HG03139 (cell line): Measurements from ENCODE around the gene GLRX5.

ENCODE experiments used
- ATAC-seq: cut with Tn5 transposase; IDR thresholded peaks from one replicate; pipeline ENCODE4 v1.9.1; 2021; ENCODE audit not compliant: unreplicated experiment

Gene GLRX5

DNA sequence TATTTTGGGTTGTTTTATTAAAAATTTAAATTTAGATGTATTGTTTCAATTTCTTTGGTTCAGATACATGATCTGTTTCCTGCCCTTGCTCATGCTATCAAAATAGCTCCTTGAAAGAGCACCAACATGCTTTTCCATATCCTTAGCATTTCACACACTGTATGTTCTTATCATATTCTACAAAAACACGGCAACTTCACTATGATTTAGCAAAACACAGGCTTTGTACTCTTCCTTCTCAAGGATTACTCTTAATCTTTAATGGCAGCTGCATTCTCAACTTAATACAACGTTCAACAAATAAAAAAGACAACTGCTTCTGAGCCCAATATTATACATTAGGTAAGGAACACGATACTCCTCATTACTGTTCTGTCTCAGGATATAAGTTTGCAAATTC lies 2.9 kb upstream of the GLRX5 start:
- no peak for ATAC-seq

DNA sequence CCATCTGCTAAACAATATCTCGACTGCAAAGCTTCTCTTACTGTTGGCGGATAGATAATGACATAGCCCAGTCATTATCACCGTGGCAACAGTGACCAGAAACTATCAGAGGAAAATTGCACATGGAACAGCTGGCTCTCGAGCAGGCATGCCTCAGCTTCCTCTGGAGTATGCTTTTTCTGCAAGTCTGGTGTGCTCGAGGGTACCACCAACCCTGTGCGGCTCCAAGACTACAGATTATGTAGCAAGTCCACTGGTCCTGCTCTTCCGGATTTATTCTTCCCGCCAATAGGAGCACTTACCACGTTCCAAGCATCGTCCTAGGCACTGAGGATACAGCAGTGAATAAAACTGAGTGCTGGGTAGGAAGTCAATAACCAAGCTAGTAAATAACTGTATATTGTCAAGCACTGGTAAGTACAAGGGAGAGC lies 1.4 kb upstream of the GLRX5 start:
- no peak for ATAC-seq

DNA sequence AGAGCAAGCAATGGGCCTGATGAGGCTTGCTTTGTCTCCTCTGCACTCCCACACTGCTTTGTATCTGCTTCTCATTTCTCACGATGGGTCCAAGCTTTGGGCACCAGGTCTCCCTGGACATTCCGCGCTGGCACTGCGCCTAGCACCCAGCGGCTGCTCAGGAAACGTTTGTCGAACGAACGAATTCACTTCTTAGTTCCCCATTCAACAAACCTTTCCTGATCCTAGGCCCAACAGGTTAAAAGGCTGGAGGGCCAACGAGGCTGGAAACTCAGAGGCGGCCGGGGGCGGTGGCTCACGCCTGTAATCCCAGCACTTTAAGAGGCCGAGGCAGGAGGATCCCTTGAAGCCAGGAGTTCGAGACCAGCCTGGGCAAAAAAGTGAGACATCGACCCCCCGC lies 1.0 kb upstream of the GLRX5 start:
- ATAC-seq = no peak

DNA sequence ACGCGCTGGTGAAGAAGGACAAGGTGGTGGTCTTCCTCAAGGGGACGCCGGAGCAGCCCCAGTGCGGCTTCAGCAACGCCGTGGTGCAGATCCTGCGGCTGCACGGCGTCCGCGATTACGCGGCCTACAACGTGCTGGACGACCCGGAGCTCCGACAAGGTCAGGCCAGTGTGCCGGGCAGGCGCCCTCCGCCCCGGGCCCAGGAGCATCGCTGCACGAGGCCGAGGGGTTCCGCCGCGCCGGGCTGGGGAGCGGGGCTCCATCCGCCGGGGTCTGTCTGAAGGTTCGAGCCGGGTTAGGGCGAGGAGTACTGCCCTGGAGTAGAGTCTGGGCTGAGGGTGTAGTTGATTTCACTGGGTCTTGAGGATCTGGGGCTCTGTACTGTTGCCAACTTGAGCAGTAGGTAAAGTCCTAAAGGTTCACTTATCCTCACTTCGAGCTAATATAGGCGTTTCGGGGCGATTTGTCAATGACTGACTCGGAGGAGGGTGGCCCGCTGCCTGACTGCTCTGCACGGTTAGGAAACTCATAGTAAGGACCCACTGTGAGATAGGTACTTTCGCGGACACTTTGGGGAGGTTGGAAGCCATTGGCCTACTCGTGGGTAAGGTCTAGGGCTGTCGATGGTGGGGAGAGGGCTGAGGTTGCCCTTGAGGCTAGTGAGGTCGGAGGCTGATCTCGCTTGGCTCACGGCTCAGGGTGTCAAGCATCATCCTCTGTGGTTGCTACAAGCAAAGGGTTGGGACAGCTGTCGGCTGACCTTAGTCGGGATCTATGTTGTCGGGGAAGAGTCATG lies 574 bp downstream of the GLRX5 start:
- ATAC-seq = peak; percentile 1

DNA sequence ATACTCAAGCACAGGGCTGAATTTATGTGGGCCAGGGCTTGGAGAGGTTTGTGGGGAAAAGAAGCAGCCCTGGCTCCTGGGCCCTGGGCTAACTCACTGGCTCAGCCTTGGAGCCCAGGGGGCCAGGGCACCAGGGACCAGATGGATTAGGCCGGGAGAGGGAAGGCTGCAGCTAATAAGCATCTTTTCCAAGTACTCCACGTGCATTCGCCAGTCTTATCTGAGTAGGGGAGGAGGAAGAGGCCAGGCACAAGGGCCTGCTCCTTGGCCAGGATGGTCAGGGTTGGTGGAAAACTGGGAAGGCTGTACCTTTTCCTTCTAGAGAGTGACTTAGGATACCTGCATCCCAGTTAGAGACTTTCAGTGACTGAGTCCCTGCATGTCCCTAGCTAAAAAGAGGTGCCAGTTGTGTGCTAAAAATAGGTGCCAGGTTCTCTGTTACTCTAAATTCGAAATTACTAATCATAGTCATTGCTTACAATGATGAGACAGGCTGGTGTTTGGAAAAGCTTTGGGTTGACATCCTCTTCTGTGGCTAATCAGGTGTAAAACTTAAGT lies 1.3 kb downstream of the GLRX5 start:
- no peak for ATAC-seq

DNA sequence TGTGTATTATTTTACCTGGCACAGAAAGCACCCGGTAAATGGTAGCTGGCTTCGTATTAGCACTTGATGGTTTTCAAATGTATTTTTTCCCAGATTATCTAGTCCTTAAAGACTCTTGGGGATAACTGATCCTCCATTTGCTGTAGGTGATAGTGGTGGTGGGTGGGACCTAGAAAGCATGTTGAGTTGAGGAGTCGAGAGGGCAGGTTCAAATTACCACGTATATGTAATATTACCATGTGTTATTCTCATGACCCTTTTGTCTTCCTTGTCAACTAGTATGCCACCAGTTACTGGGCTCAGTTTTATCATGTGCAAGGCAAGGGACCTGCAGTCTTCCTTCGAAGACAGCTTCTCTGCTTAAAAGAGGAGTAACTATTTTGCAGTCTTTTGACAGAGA lies 1.8 kb downstream of the GLRX5 start:
- no peak for ATAC-seq

DNA sequence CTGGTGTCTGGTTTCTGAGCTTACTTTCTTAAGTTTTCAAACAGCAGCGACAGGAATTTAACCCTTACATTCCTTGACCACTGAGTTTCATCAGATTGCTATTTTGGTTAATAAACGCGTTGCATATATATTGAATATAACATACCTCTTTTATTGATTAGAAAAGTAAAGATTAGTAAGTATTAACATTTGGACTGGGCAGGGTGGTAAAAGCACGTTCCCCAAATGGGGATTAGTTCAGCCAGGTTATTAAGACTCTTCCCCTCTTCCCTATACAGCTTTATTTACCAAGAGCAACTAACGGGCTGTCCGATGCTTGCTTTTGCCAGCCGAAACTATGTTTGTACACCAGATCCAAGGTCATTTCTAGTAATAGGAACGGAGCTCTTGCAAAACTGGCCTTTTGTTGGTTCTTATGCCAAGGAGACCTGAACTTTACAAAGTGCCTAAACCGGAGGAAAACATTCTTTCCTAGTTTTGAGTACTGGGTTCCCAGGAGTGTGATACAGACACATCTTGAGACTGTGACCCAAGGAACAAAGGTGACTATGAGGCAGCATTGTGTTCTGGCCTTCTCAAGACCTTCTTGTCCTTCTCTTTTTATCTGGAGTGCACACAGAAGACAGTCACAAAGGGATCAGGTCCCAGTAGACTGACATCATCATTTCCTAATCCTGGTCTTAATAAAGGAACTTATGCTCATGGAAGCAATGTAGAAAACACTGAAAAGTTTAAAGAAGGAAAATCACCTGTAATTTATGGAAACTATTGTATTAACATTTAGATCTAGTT lies 2.6 kb downstream of the GLRX5 start:
- ATAC-seq = no peak

DNA sequence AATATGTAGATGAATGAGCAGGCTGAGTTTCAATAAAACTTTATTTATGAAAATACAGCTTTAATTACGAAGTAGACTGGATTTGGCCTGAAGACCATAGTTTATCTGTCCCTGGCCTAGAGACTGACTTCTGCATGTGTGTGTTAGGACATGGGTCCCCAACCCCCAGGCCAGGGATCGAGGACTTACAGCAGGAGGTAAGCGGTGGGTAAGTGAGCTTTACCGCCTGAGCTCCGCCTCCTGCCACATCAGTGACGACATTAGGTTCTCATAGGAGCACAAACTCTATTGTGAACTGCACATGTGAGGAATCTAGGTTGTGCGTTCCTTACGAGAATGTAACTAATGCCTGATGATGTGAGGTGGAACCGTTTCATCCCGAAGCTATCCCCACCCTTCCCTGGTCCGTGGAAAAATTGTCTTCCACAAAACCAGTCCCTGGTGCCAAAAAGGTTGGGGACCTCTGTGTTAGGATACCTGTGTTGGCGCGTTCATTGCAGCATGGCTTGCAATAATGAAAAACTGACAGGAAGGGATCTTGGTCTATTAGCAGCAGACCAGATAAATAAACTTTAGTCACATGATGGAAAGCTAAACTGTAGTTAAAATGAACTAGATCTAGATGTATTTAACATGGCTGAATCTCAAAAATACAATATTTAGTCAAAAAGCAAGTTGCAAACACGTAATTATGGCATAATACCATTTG lies 4.1 kb downstream of the GLRX5 start:
- no peak for ATAC-seq

DNA sequence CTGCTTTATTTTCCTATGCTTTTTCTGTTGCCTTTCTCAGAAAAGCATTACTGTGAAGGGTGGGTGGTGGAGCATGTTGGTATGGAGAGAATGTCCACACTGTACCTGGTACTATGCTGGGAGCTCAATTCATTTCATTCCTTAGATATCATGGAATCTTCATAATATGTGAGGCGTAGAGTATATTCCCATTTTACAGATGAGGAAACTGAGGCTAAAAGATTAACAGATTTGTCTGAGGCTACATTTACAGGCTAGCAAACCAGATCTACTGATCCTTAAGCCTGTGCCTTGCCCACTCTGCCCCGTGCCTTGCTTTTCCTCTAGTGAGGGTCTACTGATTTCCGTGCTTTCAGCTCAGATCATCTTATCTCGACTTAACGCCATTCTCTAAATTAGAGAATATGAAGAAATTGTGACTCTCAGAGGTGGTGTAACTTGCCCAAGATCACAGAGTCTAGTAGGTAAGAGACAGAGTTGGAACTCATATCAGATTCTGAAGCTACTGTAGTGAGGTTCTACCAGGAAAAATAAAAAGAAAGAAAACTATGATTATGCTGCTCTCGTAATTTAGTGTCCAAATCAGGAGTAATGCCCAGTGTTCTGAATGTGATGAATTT lies 5.5 kb downstream of the GLRX5 start:
- no peak for ATAC-seq

DNA sequence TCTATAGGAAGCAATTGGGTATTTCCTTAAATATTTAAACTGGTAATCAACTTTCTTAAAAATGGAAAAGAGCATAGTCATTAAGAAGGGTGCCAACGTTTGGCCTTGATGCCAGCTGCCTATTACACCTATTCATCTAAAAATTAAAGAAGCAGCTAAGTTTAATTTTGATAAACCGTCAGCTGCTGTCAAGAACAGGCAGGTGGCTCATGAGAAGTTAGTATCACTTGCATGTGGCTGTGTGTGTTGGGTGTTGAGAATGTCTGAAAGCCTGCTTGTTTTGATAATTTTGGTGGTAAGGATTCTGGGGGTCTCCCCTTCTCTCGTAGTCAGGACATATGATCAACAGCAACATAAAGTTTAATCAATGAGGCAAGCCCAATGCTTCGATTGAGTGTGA lies 6.5 kb downstream of the GLRX5 start:
- ATAC-seq = no peak

DNA sequence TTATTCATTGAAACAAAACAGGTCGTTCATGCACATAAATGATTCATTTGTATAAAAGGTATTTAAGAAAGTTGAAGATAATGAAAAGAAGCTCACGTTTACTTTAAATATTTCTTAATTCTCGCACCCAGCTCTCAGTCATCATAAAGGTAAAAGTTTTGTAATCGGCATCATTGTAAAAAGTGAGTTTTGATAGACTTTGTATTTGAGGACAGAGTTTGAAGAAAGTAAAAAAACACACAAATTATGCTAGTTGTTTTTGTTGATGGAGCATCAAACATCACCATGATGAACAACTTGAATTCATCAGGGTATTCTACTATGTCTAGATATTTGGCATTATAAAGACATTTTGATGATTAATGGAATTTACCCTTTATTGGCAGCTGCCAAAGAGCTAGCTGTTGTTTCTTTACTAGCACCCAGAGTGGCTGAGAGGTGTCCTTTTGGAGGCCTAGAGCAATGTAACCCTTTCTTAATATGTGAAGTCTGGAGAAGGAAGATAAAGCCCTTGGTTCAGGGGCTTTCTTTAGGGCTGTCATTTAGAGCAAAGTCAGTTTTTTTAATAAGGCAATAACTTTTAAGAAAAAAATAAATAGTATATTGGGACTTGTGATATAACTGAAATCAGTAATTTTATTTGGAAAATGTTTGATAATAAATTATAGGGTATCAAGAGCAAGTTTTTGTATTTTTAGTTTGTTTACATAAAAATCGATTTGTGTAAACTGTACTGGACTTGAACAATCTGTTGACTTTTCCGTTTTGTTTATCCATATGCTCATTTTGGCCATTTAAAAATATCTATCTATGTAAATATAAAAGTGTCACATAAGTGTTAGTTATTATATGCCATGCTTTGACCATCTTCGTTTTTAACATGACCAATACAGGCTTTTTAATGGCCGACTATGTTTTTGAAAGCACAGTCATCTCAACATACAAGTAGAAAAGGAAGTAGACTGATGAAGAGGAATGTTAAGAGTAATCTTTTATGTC lies 7.4 kb downstream of the GLRX5 start:
- ATAC-seq = no peak

DNA sequence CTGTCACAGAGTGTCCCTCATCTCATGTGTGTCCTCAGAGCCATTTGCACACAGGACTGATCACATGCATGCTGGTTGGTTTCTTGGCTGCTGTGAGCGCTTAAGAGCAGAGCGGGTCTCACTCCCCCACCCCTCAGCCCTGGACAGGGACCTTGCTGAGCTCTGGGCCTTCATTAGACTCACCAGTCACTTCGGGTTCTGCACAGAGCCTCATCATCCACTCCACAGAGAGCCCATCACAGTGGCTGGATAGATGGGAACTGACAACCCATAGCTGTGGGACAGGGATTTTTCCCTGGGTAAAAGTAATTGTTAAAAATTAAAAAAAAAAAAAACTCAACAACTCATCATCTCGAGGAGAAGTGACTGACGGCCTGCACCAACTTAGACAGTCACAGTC lies 8.2 kb downstream of the GLRX5 start:
- no peak for ATAC-seq

DNA sequence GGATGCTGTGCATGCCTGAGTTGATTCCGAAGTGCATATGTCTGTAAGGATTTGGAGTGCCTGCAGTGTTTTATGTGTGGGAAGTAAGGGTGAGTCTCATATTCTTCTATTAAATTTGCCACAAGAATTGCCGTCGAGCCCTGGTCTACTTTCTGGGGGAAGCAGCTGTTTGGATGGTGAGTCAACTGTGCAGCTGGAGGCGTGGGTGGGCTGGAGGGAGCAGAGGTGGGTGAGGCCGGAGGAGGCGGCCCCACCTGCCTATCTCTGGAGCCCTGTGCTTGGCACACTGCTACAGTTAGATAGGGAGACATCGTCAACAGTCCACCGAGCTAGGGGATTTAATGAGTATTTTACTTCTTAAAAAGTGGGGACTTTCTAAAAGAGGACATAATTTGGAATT lies 9.7 kb downstream of the GLRX5 start:
- ATAC-seq = no peak

DNA sequence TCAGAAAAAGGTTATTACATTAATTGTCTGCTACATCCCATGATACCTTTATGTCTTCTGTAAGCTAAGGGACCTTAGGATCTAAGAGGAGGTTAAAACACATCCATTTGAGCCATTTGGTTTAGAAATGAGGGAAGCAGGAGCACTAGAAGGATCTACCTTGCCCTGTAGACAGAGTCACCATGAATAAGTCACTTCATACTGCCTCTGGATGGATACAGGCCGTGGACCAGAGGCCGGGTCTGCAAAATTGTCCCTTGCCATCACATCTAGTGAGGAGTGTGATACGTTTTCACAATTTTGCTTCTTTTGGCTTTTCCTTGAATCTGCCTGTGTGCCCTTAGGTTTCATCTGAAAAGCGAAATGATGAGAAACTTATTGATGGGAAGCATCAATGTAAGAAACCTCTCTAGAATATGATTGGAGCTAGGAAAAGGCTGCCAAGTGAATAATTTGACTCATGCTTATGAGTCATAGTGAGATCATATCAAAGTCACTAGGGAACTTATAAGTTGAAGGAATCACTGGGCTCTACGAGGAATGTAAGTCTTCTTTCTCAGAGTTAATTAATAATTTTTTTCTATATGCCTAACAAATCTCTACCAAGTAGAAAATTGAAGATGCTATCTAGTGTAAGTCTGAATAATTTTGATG lies 10.8 kb downstream of the GLRX5 start:
- ATAC-seq = no peak

DNA sequence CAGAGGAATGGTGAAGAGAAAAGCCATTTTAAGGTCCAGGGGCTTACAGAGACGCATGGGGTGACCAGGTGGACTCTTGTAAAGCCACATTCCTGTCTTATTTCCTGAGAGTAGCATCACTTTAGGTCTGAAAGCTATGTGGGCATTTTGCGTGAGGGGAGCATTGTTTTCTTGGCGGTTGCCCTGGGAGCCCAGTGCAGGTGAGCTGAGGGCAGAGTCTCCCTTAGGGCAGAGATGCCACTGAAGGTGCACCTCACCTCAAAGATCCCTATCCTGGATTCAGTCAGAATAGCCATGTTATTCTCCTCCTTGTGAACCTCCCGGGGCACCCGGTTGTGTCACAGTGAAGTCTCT lies 12.4 kb downstream of the GLRX5 start:
- no peak for ATAC-seq

DNA sequence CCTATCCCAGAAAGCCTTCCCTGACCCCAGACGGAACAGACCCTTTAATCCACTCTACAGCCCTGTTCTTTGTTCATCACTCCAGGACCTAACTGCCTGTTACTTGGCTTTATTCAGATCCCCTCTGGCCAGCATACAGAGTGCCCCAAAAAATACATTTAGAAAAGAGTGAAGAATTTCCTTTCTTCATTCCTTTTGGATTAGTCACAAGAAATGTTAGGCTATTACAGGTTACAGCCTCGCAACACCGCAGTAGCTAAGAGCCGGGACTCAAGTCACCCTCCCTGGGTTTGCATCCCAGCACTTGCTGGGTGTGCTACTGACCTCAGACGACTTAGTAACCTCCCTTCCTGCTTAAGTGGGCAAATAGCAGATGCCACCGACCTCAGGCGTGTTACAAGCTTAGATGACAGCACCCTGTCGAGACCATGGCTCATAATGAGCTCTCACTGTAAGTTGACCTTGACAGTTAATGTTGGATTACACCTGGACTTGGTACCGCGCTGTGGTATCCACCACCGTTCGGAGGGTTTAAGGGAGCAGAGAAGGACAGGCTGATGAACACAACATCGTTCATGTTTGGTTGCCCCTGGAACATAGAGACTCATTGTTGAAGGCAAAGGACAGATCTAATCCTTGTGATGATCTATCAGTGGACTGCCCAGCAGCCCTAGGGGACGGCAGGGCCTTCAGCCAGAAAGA lies 12.9 kb downstream of the GLRX5 start:
- no peak for ATAC-seq

DNA sequence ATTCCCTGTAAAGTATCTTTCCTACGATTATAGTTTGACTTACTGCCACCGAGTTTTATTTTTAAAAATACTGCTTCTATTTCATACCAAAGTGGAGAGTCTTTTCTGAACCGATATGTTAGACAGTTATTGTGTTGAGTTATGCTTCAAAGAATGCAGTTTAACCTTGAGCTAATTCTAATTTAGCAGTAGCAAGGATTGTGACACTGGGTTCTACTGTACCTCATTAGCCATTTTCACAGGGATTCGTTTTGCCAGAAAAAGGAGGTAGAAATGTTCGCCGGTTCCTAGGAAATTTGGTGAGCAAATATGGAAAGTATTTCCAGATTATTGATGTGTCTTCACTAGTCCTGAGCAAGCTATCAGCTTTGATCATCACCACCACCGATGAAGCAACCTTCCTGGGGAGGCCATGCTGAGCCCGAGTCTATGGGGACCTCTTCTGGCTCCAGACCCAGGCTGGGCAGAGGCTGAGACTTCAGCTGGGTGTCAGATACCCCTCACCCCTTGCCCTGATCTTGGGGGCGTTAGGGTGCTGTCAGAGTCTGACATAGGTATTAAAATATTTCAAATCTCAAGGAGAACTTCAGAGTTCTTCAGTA lies 13.6 kb downstream of the GLRX5 start:
- no peak for ATAC-seq
